GM13976 (cell line): ENCODE data around the gene SLIT3.
"Not testable (repeated sequence)": the region's sequence is repeated elsewhere in the genome, so short reads cannot be mapped to it uniquely, and the experiment has no call there.

Experiments used
- DNase-seq: peaks from one replicate; pipeline ENCODE4 v3.0.0; 2012; ENCODE audit warnings: low spot score
- in situ Hi-C: fragments of 300-500 bp; cut with MboI; formaldehyde crosslinking; loops from one replicate; pipeline ENCODE4 v1.12.0; 2022; ENCODE audit warnings: low sequenced_read_pairs, mixed read lengths, inconsistent platforms; ENCODE audit not compliant: unreplicated experiment
- TF ChIP-seq, protein P1 (sequence below): IDR thresholded peaks from 2 replicates; pipeline ENCODE4 v1.5.1; 2012; ENCODE audit warnings: borderline replicate concordance, mild to moderate bottlenecking; ENCODE audit not compliant: insufficient read depth; ENCODE audit errors: extremely low read depth, missing control alignments, control extremely low read depth

The SLIT3 gene

DNA sequence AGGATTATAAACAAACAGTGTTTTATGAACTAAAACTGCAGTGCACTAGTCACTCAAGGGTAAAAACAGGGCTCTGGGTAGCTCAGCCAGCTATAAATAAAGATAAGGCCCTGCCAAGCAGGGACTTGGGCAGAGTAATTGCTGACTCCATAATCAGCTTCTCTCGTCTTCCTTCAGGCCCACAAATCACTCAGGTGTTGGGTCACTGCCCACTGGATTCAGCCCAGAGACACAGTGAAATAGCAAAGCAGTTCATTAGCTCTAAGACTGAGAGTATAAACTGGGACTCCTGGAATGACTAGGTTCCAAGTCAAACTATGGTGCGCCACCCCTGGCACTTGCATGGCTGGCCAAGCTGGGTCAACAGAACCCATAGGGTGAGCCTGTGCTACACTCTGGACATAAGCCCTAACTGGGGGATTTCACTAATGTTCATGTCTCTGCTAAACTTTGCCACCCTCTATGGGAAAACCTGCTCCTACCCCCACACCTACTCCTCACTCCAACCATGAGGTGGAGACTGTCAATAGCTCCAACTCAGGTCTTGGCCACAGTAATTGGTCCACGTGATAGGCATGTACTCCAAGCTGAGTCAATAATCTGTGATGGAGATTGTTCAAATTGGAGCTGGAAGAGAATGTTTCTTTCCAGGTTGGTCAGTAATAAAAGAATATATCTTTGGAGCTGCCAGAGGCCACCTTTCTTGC lies 158.5 kb downstream of the SLIT3 start:
- TF ChIP-seq, protein P1, sequence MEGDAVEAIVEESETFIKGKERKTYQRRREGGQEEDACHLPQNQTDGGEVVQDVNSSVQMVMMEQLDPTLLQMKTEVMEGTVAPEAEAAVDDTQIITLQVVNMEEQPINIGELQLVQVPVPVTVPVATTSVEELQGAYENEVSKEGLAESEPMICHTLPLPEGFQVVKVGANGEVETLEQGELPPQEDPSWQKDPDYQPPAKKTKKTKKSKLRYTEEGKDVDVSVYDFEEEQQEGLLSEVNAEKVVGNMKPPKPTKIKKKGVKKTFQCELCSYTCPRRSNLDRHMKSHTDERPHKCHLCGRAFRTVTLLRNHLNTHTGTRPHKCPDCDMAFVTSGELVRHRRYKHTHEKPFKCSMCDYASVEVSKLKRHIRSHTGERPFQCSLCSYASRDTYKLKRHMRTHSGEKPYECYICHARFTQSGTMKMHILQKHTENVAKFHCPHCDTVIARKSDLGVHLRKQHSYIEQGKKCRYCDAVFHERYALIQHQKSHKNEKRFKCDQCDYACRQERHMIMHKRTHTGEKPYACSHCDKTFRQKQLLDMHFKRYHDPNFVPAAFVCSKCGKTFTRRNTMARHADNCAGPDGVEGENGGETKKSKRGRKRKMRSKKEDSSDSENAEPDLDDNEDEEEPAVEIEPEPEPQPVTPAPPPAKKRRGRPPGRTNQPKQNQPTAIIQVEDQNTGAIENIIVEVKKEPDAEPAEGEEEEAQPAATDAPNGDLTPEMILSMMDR = no peak
- DNase-seq = no peak
- in situ Hi-C loops = no loop called here

DNA sequence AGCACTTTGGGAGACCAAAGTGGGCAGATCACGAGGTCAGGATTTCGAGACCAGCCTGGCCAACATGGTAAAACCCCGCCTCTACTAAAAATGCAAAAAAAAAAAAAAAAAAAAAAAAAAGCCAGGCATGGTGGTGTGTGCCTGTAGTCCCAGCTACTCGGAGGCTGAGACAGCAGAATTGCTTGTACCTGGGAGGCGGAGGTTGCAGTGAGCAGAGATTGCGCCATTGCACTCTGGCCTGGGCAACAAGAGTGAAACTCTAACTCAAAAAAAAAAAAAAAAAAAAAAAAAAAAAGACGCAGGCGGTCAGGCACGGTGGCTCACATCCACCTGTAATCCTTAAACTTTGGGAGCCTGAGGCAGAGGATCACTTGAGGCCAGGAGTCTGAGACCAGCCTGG lies 160.7 kb downstream of the SLIT3 start:
- in situ Hi-C loops, DNase-seq: not testable (repeated sequence)

DNA sequence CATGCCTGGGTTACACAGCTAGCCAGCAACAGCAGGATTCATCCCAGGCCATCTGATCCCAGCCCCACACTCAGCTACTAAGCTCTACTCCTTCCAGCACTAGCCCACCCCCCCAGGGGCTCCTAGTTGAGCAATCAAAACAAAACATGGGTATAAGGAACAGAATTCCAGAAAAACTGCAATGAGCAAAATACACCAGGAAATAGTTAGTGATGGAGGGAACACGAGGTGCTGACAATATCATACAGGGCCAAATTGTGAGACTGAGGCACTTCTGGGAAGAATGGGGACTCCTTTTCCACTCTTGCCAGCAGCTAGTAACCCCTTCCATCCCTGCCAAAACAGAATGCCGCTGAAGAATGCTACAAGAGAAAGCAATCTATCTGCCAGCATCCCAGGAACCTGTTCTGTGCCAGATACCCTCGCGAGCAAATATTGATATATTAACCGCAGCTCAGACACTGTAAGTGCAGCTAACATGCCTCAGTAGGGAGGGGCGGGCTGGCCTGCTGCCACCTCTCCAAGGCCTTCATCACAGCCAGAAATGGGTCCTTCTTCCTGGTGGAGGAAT lies 161.4 kb downstream of the SLIT3 start:
- TF ChIP-seq, protein P1 = no peak
- no peak for DNase-seq
- in situ Hi-C loops = no loop called here

DNA sequence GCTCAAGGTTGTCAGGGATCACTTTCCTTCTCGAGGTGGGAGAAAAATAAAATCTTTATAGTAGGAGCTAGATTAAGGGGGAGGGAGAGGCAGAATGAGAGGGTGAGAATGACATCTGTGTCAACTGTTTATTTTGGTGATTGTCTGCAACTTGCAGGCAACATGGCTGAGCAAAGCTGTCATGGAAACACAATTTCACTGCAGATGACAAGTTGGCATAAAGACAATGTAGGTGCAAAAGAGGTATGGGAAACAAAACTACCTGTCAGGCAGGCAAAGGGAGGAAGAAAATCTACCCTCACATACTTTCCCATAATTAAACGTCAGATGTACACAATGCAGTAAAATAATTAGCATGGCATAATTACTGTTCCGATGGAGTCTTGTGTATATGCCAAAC lies 167.4 kb downstream of the SLIT3 start:
- in situ Hi-C loops = no loop called here
- no peak for DNase-seq
- TF ChIP-seq, protein P1 = no peak

DNA sequence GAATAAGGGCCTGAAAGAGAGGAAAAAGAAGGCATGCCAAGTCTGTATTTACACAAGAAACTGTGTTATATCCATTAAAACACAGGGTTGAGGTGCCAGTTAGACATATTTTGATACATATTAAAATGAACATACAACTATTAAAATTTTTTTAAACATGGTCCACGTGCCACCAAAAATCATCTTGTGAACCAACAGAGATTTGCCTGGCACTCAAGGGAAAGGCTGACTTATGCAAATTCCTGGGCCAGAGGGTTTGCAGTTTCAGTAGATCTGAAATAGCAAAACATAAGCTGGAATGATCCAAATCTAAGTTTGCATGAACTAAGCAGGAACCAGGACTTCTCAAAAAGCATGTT lies 168.7 kb downstream of the SLIT3 start:
- TF ChIP-seq, protein P1 = no peak
- no peak for DNase-seq
- in situ Hi-C loops = no loop called here

DNA sequence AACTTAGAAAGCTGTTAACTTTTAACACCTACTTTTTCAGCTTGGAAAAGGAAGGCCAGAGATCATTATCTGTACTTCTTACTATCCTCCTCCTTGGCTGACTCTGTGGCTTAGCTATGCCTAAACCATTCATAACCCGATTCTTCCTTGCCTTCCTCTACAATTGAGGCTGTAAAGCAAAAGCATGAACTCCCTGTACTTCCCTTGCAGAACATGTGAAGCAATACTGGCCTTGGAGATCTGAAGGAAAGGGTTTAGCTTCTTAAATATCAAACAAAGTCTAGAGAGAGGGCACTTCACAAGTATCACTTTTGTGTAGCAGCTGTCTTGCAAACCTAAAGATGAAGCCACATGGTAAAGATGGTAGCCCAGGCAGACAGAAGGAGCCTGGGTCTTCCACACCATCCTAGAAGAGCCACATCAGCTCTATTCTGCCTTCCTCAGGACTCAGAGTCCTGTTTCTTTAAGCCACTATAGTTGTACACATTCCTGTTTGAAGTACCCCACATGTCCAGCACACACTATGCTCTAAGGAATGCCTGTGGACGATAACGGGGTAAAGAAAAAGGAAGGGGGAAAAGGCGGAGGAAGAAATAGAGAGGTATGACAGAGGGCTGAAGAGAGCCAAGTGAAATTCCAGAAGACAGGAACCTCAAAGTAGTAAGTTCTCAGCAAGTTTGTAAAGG lies 169.2 kb downstream of the SLIT3 start:
- TF ChIP-seq, protein P1 = no peak

DNA sequence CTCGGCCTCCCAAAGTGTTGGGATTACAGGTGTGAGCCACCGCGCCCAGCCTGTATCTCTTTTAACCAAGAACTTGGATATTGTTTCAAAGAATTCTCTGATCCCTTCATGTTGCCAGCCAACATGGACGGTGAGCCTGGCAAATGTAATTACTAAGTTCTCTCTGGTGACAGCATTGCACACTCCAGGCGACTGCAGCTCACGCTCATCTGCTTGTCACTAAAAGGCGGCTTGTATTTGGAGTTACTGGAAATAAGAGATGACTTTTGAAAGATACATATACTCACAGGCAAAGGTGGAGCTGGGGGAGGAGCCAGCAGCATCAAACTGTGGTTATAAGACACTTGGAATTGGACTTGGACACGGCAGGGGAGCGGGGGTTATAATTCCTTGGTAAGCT lies 172.3 kb downstream of the SLIT3 start:
- TF ChIP-seq, protein P1 = no peak
- in situ Hi-C loops = no loop called here
- no peak for DNase-seq

More for the DNA sequence above, 169.2 kb downstream of the SLIT3 start:
- no peak for DNase-seq
- in situ Hi-C loops = no loop called here
